ENCODE results near the gene KHDC4.
"Not testable (repeated sequence)": the region's sequence is repeated elsewhere in the genome, so short reads cannot be mapped to it uniquely, and the experiment has no call there.

Gene KHDC4

GRCh38 chr1:155942578-155943141 lies 8.4 kb upstream of the KHDC4 start:
- in situ Hi-C loops (cut with HindIII; ENCODE audit: low sequenced_read_pairs) = loop anchor here (10.0 kb wide), 2 partner anchors 72 to 192 kb away; no protein-coding TSS in a partner anchor

DNA sequence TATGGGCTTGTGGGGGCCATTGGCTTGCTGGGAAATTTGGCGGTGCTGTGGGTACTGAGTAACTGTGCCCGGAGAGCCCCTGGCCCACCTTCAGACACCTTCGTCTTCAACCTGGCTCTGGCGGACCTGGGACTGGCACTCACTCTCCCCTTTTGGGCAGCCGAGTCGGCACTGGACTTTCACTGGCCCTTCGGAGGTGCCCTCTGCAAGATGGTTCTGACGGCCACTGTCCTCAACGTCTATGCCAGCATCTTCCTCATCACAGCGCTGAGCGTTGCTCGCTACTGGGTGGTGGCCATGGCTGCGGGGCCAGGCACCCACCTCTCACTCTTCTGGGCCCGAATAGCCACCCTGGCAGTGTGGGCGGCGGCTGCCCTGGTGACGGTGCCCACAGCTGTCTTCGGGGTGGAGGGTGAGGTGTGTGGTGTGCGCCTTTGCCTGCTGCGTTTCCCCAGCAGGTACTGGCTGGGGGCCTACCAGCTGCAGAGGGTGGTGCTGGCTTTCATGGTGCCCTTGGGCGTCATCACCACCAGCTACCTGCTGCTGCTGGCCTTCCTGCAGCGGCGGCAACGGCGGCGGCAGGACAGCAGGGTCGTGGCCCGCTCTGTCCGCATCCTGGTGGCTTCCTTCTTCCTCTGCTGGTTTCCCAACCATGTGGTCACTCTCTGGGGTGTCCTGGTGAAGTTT lies 7.8 kb upstream of the KHDC4 start:
- in situ Hi-C loops (cut with HindIII; ENCODE audit: low sequenced_read_pairs) = loop anchor here (10.0 kb wide), 2 partner anchors 73 to 193 kb away; no protein-coding TSS in a partner anchor

- in situ Hi-C loops (cut with HindIII; ENCODE audit: low sequenced_read_pairs) = loop anchor here (10.0 kb wide), 2 partner anchors 74 to 194 kb away; no protein-coding TSS in a partner anchor
Measured at GRCh38 chr1:155940993-155941844, 7.0 kb upstream of the KHDC4 start, which contains the start of gene RXFP4. TSS of gene RXFP4 (plus strand) at chr1:155941638. CDS start at chr1:155941710, 72 bp downstream.

- in situ Hi-C loops (cut with HindIII; ENCODE audit: low sequenced_read_pairs) = loop anchor here (10.0 kb wide), 2 partner anchors 74 to 194 kb away; no protein-coding TSS in a partner anchor
Measured at GRCh38 chr1:155940482-155940992, 6.3 kb upstream of the KHDC4 start.

DNA sequence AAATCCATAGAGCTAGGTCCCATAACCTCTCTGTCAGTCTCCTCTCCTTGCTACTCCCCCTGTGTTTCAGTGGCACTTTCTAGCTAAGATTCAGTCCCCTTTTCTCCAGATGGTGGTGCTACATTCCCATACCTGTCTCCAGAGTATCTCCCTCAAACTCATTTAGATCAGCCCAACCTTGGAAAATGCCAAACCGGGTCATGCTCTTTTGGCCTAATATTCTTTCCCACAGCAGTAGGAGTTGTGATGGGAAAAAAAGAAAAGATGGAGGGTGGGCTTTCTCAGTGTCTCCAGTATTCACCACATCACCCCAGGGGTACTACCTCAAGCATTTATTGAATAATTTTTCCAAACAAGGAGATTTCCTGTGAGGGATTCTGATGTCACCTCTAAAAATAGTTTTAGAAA lies 4.0 kb upstream of the KHDC4 start:
- in situ Hi-C loops (cut with HindIII; ENCODE audit: low sequenced_read_pairs) = no loop called here

DNA sequence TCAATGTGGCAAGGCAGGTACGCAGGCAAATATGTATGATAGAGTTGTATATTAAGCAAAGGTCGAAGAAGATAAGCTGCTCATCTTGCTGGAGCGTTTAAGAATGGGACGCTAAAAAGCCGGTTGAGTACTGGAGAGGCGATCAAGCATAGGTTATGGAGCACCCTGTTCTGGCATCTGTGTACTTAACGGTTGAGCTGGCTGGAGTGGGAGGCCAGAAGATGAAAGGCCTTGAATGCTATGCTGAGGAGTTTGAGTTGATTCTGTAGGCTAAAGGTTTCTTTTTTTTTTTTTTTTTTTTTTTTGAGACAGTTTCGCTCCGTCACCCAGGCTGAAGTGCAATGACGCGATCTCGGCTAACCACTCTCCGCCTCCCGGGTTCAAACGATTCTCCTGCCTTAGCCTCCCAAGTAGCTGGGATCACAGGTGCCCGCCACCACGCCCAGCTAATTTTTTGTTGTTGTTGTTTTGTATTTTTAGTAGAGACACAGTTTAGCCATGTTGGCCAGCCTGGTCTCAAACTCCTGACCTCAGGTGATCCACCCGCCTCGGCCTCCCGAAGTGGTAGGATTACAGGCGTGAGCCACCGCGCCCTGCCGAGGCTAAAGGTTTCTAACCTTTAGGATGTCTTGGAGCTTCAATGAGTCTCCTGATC lies 850 bp upstream of the KHDC4 start:
- in situ Hi-C loops (cut with HindIII; ENCODE audit: low sequenced_read_pairs) = no loop called here

- in situ Hi-C loops (cut with HindIII; ENCODE audit: low sequenced_read_pairs) = no loop called here
Measured at GRCh38 chr1:155933591-155934096, 569 bp downstream of the KHDC4 start.

DNA sequence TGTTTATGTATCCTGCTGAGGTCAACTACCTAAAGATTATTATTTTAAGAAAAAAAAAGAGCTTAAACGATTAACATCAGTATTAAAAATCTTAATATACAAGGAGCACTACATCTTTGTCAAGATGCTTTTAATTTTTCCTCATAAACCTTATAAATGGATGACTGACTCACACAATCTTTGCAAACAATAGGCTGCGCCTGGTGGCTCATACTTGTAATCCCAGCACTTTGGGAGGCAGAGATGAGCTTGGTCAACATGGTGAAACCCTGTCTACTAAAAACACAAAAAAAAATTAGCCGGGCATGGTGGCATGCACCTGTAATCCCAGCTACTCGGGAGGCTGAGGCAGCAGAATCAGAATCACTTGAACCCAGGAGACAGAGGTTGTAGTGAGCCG lies 1.7 kb downstream of the KHDC4 start:
- in situ Hi-C loops (cut with HindIII; ENCODE audit: low sequenced_read_pairs) = no loop called here

DNA sequence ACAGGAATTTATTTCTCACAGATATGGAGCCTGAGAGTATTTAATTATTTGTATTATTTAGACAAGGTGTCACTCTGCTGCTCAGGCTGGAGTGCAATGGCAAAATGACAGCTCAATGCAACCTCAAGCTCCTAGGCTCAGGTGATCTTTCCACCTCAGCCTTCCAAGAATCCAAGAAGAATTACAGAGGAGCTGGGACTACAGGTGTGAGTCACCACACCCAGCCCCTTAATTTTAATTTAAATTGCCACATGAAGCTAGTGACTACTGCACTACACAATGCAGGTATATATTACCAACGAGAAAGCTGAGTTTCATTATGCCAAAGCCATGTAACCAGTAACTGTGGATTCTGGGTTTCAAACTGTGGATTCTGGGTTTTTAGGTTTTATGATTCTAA lies 2.1 kb downstream of the KHDC4 start:
- in situ Hi-C loops (cut with HindIII; ENCODE audit: low sequenced_read_pairs) = no loop called here

DNA sequence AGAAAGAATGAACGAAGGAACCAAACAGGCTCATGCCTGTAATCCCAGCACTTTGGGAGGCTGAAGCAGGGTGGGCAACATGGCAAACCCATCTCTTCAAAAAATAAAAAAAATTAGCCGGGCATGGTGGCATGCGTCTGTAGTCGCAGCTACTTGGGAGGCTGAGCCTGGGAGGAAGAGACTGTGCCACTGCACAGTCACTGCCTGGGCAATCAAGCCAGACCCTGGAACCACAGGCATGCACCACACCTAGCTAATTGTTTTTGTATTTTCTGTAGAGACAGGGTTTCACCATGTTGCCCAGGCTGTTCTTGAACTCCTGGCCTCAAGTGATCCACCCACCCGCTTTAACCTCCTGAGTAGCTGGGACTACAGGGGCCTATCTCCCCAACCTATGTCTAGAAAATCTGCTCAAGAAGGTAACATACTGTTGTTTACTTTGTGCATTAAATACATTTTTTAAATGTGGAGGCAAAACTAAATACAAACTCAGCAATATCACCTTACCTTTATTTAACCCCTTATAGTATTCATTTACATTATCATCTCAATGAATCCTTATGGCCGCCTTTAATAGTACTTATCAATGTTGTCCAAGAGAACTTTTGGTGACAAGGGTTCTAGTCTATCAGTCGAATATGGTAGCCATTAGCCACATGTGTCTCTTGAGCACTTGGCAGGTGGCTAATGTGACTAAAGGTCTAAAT lies 2.7 kb downstream of the KHDC4 start:
- in situ Hi-C loops (cut with HindIII; ENCODE audit: low sequenced_read_pairs) = no loop called here

- in situ Hi-C loops (cut with HindIII; ENCODE audit: low sequenced_read_pairs) = not testable (repeated sequence)
Measured at GRCh38 chr1:155930725-155931124, 3.5 kb downstream of the KHDC4 start.

- in situ Hi-C loops (cut with HindIII; ENCODE audit: low sequenced_read_pairs) = no loop called here
Measured at GRCh38 chr1:155929057-155929456, 5.2 kb downstream of the KHDC4 start.

DNA sequence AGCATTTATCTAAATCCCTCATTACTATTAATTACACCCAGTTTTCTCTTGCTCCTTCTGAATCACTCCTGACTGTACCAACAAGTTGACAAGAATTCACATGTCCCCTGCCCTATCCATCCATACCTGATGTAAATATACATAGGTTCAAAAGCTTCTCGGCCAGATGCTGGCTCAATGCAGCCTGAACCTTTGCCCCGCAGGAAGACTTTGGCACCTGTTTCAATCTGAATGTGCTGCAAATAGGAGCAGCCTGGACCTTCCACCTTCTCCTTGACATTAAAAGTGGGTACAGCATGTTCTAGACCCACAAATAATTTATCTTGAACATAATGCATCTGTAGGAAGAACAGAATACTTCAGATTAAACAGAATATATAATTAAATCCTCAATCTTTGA lies 8.7 kb downstream of the KHDC4 start:
- in situ Hi-C loops (cut with HindIII; ENCODE audit: low sequenced_read_pairs) = no loop called here

- in situ Hi-C loops (cut with HindIII; ENCODE audit: low sequenced_read_pairs) = no loop called here
Measured at GRCh38 chr1:155920717-155921116, 13.5 kb downstream of the KHDC4 start.

DNA sequence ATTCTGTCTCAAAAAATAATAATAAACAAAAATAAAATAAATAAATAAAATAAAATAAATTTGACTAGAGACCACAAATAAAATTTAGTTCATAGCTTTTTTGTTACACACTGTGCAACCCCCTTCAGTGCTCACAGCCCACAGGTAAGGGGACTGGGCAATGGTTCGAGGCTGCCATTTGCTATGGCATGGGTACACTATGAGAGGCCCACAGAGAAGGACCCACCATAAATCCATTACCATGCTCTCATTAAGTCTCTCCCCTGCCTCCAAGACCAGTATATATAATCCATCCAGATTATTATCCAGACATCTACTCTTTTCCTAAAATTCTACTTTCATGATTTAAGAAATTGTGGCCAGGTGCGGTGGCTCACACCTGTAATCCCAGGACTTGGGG lies 14.4 kb downstream of the KHDC4 start:
- in situ Hi-C loops (cut with HindIII; ENCODE audit: low sequenced_read_pairs) = no loop called here

GRCh38 chr1:155918660-155919059 lies 15.6 kb downstream of the KHDC4 start:
- in situ Hi-C loops (cut with HindIII; ENCODE audit: low sequenced_read_pairs) = no loop called here

DNA sequence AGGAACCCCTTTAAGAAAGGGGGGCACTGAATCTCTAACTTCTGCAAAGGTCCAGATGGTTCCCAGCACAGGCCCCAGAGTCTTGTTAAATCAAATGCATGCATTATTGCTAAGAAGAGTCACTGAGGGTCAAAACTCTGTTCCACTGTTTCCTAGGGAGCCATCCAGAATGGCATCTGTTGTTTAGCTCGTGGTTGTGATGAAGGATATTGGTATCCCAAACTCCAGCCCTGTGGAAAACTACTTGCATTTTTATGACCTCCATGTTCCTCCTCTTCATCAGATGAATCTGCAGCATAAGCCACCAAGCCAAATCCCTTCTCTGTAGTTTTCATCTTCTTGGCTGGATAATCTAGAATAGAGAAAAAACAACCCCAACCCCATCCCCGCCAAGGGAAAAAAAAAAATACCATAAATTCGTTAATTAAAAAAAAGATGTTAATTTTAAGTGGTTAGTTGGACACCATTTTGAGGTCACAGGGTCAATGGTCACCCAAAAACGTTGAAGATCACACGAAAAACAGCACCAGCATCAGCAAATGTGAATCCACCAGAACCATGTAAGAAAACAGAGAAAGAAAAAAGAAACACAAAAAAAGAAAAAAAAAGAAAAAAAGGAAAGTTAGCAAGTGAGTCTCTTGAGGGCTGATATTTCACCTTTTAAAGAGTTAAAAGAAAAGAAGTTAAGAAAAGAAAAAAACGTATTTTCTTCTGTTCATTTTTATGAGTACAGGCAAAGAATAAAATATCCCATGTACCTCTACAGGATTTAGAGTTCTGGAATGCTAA lies 20.1 kb downstream of the KHDC4 start:
- in situ Hi-C loops (cut with HindIII; ENCODE audit: low sequenced_read_pairs) = no loop called here

DNA sequence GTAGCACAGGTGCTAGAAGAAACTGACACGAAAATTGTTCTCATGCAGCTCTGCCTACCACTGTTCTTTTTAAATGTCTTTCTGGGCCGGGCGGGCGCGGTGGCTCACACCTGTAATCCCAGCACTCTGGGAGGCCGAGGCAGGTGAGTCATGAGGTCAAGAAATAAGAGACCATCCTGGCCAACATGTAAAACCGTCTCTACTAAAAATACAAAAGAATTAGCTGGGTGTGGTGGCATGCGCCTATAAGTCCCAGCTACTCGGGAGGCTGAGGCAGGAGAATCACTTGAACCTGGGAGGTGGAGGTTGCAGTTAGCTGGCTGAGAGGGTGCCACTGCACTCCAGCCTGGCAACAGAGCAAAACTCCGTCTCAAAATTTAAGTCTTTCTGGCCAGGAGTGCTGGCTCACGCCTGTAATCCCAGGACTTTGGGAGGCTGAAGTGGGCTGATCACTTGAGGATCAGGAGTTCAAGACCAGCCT lies 22.1 kb downstream of the KHDC4 start:
- in situ Hi-C loops (cut with HindIII; ENCODE audit: low sequenced_read_pairs) = no loop called here
